ENCODE results near the gene RAPGEF2.
"Not testable (repeated sequence)": the region's sequence is repeated elsewhere in the genome, so short reads cannot be mapped to it uniquely, and the experiment has no call there.

Gene RAPGEF2

DNA sequence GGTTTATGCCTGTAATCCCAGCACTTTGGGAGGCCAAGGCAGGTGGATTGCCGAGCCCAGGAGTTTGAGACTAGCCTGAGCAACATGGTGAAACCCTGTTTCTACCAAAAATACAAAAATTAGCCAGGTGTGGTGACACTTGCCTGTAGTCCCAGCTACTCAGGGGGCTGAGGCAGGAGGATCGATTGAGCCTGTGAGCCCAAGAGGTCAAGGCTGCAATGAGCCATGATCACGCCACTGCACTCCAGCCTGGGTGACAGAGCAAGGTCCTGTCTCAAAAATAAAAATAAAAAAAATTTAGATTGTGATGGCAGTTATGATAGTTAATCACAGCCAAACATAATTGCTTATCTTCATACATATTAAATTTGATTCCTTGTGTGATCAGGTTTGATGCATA lies 58.6 kb downstream of the RAPGEF2 start:
- not testable (repeated sequence) for DNase-seq (ENCODE audit: low read depth in 2 of 2)

DNA sequence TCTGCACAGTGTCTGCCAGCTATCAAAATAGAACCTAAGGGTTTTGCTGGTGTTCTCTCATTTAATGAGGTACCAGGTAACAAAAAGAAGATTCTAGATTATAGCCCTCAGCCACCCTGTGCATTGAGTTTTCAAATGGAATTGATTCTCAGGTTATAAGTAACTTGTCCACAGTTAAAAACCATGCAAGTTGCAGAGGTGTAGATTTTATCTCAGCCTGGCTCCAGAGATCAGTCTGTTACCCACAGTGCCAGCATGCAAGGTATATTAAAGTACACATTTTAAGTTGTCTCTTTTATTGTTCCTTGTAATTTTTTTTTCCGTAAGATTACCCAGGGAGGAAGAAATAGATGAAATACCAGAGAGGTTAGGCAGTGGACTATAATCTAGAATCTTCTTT lies 59.7 kb downstream of the RAPGEF2 start:
- DNase-seq (ENCODE audit: low read depth in 2 of 2): no peak

GRCh38 chr4:159163521-159163920 lies 60.6 kb downstream of the RAPGEF2 start:
- no peak for DNase-seq (ENCODE audit: low read depth in 2 of 2)

- DNase-seq (ENCODE audit: low read depth in 2 of 2): no peak
Observed at GRCh38 chr4:159169404-159170302, 66.8 kb downstream of the RAPGEF2 start.

- DNase-seq (ENCODE audit: low read depth in 2 of 2): no peak
Observed at GRCh38 chr4:159171287-159171686, 68.4 kb downstream of the RAPGEF2 start.

- no peak for DNase-seq (ENCODE audit: low read depth in 2 of 2)
Observed at GRCh38 chr4:159173886-159174285, 71.0 kb downstream of the RAPGEF2 start.

DNA sequence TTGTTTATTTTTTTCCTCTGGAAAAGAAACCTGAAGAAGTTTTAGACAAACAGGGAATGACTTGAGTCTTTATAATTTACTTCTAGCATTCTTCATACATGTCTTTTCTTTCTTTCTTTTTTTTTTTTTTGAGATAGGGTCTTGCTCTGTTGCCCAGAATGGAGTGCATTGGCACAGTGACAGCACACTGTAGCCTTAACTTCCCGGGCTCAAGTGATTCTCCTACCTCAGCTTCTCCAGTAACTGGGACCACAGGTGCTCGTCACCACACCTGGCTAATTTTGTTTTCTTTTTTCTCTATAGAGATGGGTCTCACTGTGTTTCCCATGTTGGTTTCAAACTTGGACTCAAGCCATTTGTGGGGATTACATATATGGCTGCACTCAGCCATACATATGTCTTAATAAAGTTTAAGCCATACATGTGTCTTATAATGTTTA lies 71.8 kb downstream of the RAPGEF2 start:
- no peak for DNase-seq (ENCODE audit: low read depth in 2 of 2)

GRCh38 chr4:159175085-159175988 lies 72.5 kb downstream of the RAPGEF2 start:
- DNase-seq (ENCODE audit: low read depth in 2 of 2): peak; percentile 27 to 43

DNA sequence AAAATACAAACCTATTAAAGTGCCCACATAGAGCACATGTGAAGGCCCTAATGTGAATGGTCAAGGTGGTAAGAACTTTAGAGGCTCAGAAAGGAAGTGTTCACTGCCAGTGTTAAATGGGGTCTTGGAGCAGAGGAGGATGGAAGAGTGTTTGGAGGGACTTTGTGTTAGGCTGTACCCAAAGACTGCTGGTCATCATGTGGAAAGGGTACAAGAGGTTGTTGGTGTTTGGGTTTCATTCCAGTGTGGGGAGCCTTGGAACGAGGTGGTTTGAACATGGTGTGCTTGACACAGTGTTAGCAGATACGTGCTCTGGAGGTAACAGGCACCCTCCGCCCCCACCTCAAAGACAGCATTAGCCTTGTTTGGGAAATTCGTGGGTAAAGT lies 73.1 kb downstream of the RAPGEF2 start:
- no peak for DNase-seq (ENCODE audit: low read depth in 2 of 2)

- DNase-seq (ENCODE audit: low read depth in 2 of 2): no peak
Observed at GRCh38 chr4:159177265-159178150, 74.6 kb downstream of the RAPGEF2 start.

- DNase-seq (ENCODE audit: low read depth in 2 of 2): no peak
Observed at GRCh38 chr4:159178151-159178546, 75.3 kb downstream of the RAPGEF2 start.

- no peak for DNase-seq (ENCODE audit: low read depth in 2 of 2)
Observed at GRCh38 chr4:159178979-159179969, 76.4 kb downstream of the RAPGEF2 start.

- DNase-seq (ENCODE audit: low read depth in 2 of 2): not testable (repeated sequence)
Observed at GRCh38 chr4:159183885-159184605, 81.2 kb downstream of the RAPGEF2 start.

DNA sequence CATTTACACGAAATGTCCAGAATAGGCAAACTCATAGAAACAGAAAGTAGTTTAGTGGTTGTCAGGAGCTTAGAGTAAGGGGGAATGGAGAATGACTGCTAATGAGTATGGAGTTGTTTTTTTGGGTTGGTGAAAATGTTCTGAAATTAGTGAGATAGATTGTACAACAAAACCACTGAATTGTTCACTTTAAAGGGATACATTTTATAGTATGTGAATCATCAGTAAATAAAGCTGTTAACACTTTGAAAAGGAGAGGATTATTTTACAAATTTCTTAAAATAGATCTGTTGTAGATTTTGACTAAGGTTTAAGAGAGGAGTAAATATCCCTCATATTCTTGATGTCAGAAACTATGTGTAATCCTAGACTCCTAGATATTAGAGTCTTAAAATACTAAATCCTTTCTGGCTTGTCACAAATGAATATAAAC lies 82.7 kb downstream of the RAPGEF2 start:
- DNase-seq (ENCODE audit: low read depth in 2 of 2): no peak

DNA sequence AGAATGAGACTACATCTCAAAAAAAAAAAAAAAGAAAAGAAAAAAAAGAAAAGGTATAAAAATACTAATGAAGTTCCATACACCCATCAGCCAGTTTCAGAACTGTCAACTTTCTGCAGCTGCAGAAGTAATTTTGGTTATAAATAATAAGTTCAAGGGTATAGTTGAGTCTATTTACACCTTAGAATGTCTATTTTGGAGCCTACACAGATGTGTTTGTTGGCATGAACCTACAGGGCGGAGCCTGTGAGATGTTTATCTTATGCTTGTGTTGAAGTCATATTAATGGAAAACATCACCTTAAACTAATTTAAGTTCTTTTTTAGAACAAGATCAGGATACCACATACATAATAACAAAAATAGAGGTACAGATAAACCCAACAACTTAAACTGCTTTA lies 85.8 kb downstream of the RAPGEF2 start:
- DNase-seq (ENCODE audit: low read depth in 2 of 2): no peak

DNA sequence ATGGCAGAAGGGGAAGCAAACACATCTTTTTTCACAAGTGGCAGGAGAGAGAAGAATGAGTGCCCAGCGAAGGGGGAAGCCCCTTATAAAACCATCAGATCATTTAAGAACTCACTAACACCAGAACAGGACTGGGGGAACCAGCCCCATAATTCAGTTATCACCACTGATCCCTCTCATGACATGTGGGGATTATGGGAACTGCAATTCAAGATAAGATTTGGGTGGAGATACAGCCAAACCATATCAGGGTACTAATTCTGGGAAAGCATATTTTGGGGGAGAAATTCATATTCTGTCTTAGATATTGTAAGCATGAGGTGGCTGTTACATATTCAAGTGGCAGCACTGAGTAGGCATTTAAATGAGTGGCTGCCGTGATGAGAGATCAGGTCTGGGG lies 87.8 kb downstream of the RAPGEF2 start:
- DNase-seq (ENCODE audit: low read depth in 2 of 2): no peak

DNA sequence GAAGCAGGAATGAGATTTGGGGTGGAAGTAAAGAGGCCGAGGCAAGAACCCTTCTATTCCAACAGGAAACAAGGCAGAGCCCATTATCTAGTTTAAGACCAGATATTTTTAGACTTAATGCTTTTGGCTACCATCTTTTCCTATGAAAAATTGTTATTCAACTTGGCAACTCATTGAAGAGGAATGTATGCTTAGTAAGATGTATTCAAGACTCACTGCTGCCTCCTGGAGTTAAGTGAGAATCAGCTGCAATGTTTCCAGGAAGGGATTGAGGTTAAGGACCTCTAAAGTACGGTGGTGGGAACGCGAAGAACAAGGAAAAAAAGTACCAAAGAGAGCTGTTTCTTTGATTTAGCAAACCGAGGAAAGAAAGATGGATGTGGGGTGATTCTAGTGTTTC lies 89.1 kb downstream of the RAPGEF2 start:
- DNase-seq (ENCODE audit: low read depth in 2 of 2): no peak

DNA sequence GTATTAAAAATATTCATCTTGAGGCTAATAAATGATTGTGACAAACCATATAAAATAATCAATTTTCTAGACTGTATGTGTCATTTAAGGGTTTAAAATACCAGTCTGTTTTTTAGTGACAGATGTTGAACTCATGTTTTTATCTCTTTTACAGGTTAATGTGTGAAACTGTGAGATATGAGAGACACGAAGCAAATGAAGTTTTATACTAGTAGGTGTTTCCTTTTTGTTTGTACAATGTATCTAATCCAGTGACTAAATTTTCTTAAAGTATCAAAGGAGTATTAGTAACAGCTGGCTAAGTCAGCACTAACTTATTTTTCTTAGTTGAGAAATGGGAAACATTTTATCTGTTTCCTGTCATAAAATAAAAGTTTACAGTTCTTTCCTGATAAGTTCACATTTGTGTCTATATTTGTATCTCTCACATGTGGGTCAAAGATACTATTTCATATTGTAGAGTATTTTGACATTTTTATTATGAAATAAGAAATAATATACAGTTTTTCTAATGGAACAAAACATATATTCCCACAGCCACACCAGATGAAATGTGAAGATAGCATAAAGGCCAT lies 90.3 kb downstream of the RAPGEF2 start:
- DNase-seq (ENCODE audit: low read depth in 2 of 2): no peak

GRCh38 chr4:159195361-159195769 lies 92.5 kb downstream of the RAPGEF2 start:
- DNase-seq (ENCODE audit: low read depth in 2 of 2): no peak
